Endothelial cell of umbilical vein (primary cell): Measurements from ENCODE around the gene GRIA4. TPM values are rescaled to one million over a fixed set of nuclear protein-coding genes. Genes with fewer than 3 reads are reported as not detected.

Experiments used
- BruUV-seq: library from RNA; stranded (reverse); fragments of 400-500 nt; replicated peaks from 2 replicates; lab custom pipeline; 2021; lab: Mats Ljungman, UMichigan
- CTCF ChIA-PET: fragments of 300-600, 350-600 bp; sonication (Branson Sonifier 250); formaldehyde crosslinking; loops from one replicate; lab custom pipeline; 2021; ENCODE audit warnings: antibody characterized with exemption, inconsistent platforms; lab: Charles Lee
- POLR2A ChIA-PET: fragments of 300-600, 350-600 bp; sonication (Branson Sonifier 250); formaldehyde crosslinking; loops from one replicate; lab custom pipeline; 2021; ENCODE audit warnings: antibody characterized with exemption, inconsistent platforms; lab: Charles Lee
- DNase-seq: peaks from one replicate; pipeline ENCODE4 v3.0.0-alpha.2; 2011; ENCODE audit warnings: low read depth, low spot score
- FAIRE-seq: peaks from 2 replicates; lab custom pipeline; 2011; peaks lifted over from hg19 to GRCh38; lab: Jason Lieb, UNC
- H2AFZ ChIP-seq: 2 replicates; pipeline ENCODE4 v1.6.0; 2012; ENCODE audit warnings: low read depth, low read length, control low read depth, inconsistent platforms
- H3K27ac ChIP-seq: 2 replicates; pipeline ENCODE4 v1.5.1; 2011; ENCODE audit warnings: low read depth, mild to moderate bottlenecking, control low read depth, low read length, moderate library complexity; ENCODE audit not compliant: insufficient read depth
- H3K27me3 ChIP-seq, 2 experiments: 2 replicates each; pipeline versions ENCODE4 v1.6.0 to v1.6.1; 2011; ENCODE audit warnings: low read length in 2 of 2, mixed read lengths in 1 of 2; ENCODE audit not compliant: control insufficient read depth in 2 of 2, insufficient read depth in 2 of 2
- H3K36me3 ChIP-seq, 2 experiments: 2 replicates in 1 of 2; 3 replicates in 1 of 2; pipeline ENCODE4 v1.5.1; 2011; ENCODE audit warnings: low read length in 2 of 2, mild to moderate bottlenecking in 1 of 2, moderate library complexity in 1 of 2; ENCODE audit not compliant: control insufficient read depth in 2 of 2, insufficient read depth in 2 of 2; ENCODE audit errors: extremely low read depth in 1 of 2
- H3K4me1 ChIP-seq: 3 replicates; pipeline ENCODE4 v1.5.1; 2011; ENCODE audit warnings: mild to moderate bottlenecking, low read length; ENCODE audit not compliant: control insufficient read depth, insufficient read depth; ENCODE audit errors: extremely low read depth
- H3K4me2 ChIP-seq: 2 replicates; pipeline ENCODE4 v1.6.1; 2011; ENCODE audit warnings: low read length, control low read depth, mixed read lengths; ENCODE audit not compliant: insufficient read depth
- H3K4me3 ChIP-seq, 3 experiments: fragments of 200-600 bp in 1 of 3; sonication (generic), shearing (Covaris generic) in 1 of 3; replicated peaks in 1 of 3; 2 replicates each; pipeline ENCODE4 v1.5.1; 2011 to 2016; ENCODE audit warnings: control low read depth in 3 of 3, low read length in 3 of 3, mild to moderate bottlenecking in 2 of 3, inconsistent platforms in 1 of 3, low read depth in 1 of 3, moderate library complexity in 1 of 3; ENCODE audit not compliant: insufficient read depth in 1 of 3
- H3K79me2 ChIP-seq: 2 replicates; pipeline ENCODE4 v1.6.0; 2012; ENCODE audit warnings: low read length, inconsistent platforms; ENCODE audit not compliant: control insufficient read depth, insufficient read depth
- H3K9ac ChIP-seq: replicated peaks from 2 replicates; pipeline ENCODE3; 2011; ENCODE audit warnings: low read length, control low read depth; ENCODE audit not compliant: insufficient read depth; ENCODE audit errors: extremely low read depth
- H3K9me1 ChIP-seq: replicated peaks from 3 replicates; pipeline ENCODE4 v1.6.0; 2011; ENCODE audit warnings: mild to moderate bottlenecking, low read length; ENCODE audit not compliant: control insufficient read depth, insufficient read depth; ENCODE audit errors: extremely low read depth
- H3K9me3 ChIP-seq: replicated peaks from 2 replicates; pipeline ENCODE4 v1.5.1; 2012; ENCODE audit warnings: low read length, inconsistent platforms; ENCODE audit not compliant: control insufficient read depth, insufficient read depth
- H4K20me1 ChIP-seq: replicated peaks from 2 replicates; pipeline ENCODE3; 2011; ENCODE audit warnings: mild to moderate bottlenecking, low read length; ENCODE audit not compliant: control insufficient read depth, insufficient read depth; ENCODE audit errors: extremely low read depth
- CTCF ChIP-seq, 2 donors: IDR thresholded peaks; 1 replicate in 1 of 2; 2 replicates in 1 of 2; pipeline ENCODE4 v1.5.1; 2011; ENCODE audit warnings: low read length in 2 of 2, mild to moderate bottlenecking in 2 of 2, moderate library complexity in 2 of 2, control low read depth in 1 of 2, inconsistent platforms in 1 of 2, low read depth in 1 of 2; ENCODE audit not compliant: insufficient read depth in 1 of 2; ENCODE audit errors: extremely low read depth in 1 of 2
- EZH2 ChIP-seq: IDR thresholded peaks from 2 replicates; pipeline ENCODE4 v1.6.1; 2012; ENCODE audit warnings: borderline replicate concordance, low read depth, mild to moderate bottlenecking, moderate library complexity, low read length, inconsistent platforms; ENCODE audit not compliant: severe bottlenecking
- FOS ChIP-seq: IDR thresholded peaks from 2 replicates; pipeline ENCODE4 v1.6.1; 2011; ENCODE audit warnings: mild to moderate bottlenecking, low read length, moderate library complexity, borderline replicate concordance; ENCODE audit not compliant: insufficient read depth
- GATA2 ChIP-seq: IDR thresholded peaks from 2 replicates; pipeline ENCODE4 v1.7.0; 2011; ENCODE audit warnings: low read depth, mild to moderate bottlenecking, moderate library complexity, mixed read lengths, low read length; ENCODE audit not compliant: insufficient read length, insufficient read depth
- JUN ChIP-seq: IDR thresholded peaks from 2 replicates; pipeline ENCODE4 v1.6.1; 2011; ENCODE audit warnings: borderline replicate concordance, low read depth; ENCODE audit not compliant: insufficient read length, insufficient read depth
- MYC ChIP-seq: IDR thresholded peaks from one replicate; pipeline ENCODE4 v1.6.1; 2011; ENCODE audit warnings: mild to moderate bottlenecking, low read depth, low read length
- POLR2A ChIP-seq: IDR thresholded peaks from 2 replicates; pipeline ENCODE4 v1.6.1; 2012; ENCODE audit warnings: low read depth, mild to moderate bottlenecking, control low read depth, low read length
- POLR2AphosphoS5 ChIP-seq: IDR thresholded peaks from 2 replicates; pipeline ENCODE4 v1.6.1; 2012; ENCODE audit warnings: low read depth, mild to moderate bottlenecking, control low read depth, low read length, moderate library complexity; ENCODE audit not compliant: insufficient read depth
- dilution Hi-C: fragments of 300-500 bp; cut with MboI; formaldehyde crosslinking; loops from one replicate; pipeline ENCODE4 v1.15.0; 2019; ENCODE audit warnings: low sequenced_read_pairs; ENCODE audit not compliant: extremely low pct_ligation_motif_present
- intact Hi-C: fragments of 100-400 bp; cut with micrococcal nuclease; formaldehyde crosslinking; loops from one replicate; pipeline ENCODE4 v1.10.0; 2022
- polyA plus RNA-seq, 4 experiments: library from polyadenylated mRNA; depleted of rRNA in 3 of 4; stranded (reverse) in 3 of 4; unstranded in 1 of 4; fragments of >200 nt; gene quantifications; 2 replicates each; pipeline versions ENCODE4 v1.2.1 to v1.2.3, GENCODE V29; 2011 to 2012; ENCODE audit warnings: missing spikeins in 1 of 4
- total RNA-seq: library from RNA; stranded (reverse); gene quantifications from 2 replicates; pipeline ENCODE4 v1.2.3, GENCODE V29; 2021
- TF ChIP-seq, protein P1 (sequence below): IDR thresholded peaks from 2 replicates; pipeline ENCODE4 v1.6.1; 2011; ENCODE audit not compliant: insufficient read depth, insufficient read length

Gene GRIA4
- total and polyA plus RNA-seq, 2 donors (not counting 3 experiments of a cell fraction or from before 2014, with no cell fraction given) = not detected

GRCh38 chr11:105592035-105592434, 17.8 kb upstream of the GRIA4 start:
- BruUV-seq = no TSS peak
- intact Hi-C loops = no loop called here
- Histone ChIP-seq H3K4me2 (no peak overlapping the region), H3K4me3 (no peak overlapping the region), H3K36me3 (no peaks in the 10 kb centered on the region), H2AFZ (no peak overlapping the region), H3K9me3 (no peaks in the 10 kb centered on the region), H3K27me3 (no peaks in the 10 kb centered on the region), H3K9ac (no peak overlapping the region), H4K20me1 (no peaks in the 10 kb centered on the region), H3K27ac (no peak overlapping the region), H3K79me2 (no peaks in the 10 kb centered on the region), H3K4me1 (no peaks in the 10 kb centered on the region), H3K9me1 (no peaks in the 10 kb centered on the region)
- TF ChIP-seq FOS (no peak), CTCF (IDR thresholded peaks at IDR 0.05; ENCODE audit: extremely low read depth in 1 of 2, insufficient read depth in 1 of 2, low read depth in 1 of 2, low read length in 2 of 2) (no peak), POLR2AphosphoS5 (no peak), JUN (no peak), POLR2A (no peak), MYC (no peak), EZH2 (no peak), GATA2 (no peak)
- TF ChIP-seq, protein P1, sequence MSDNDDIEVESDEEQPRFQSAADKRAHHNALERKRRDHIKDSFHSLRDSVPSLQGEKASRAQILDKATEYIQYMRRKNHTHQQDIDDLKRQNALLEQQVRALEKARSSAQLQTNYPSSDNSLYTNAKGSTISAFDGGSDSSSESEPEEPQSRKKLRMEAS = no peak
- FAIRE-seq (no peak), DNase-seq (no peak)
- dilution Hi-C loops = no loop called here
- ChIA-PET POLR2A (no interaction called here), CTCF (no interaction called here)
